MM.1S (cell line): ENCODE measurements around the gene CACNA1C.
A peak's percentile ranks its signal among the peaks of the same experiment; 100 is the strongest.

Experiments
- EZH2 ChIP-seq: fragments of 300-600 bp; sonication (generic); optimal IDR thresholded peaks from 2 replicates; pipeline ENCODE3; 2017; ENCODE audit warnings: low read depth, mild to moderate bottlenecking, antibody characterized with exemption, low read length, mixed read lengths
- EZH2phosphoT487 ChIP-seq: fragments of 300-600 bp; sonication (generic); IDR thresholded peaks from 2 replicates; pipeline ENCODE4 v1.6.1; 2018; ENCODE audit warnings: antibody characterized with exemption, low read length
- TF ChIP-seq, protein P1 (sequence below): fragments of 300-600 bp; sonication (generic); IDR thresholded peaks from 2 replicates; pipeline ENCODE4 v1.5.1; 2016; ENCODE audit warnings: antibody characterized with exemption, low read length, mixed read lengths

DNA sequence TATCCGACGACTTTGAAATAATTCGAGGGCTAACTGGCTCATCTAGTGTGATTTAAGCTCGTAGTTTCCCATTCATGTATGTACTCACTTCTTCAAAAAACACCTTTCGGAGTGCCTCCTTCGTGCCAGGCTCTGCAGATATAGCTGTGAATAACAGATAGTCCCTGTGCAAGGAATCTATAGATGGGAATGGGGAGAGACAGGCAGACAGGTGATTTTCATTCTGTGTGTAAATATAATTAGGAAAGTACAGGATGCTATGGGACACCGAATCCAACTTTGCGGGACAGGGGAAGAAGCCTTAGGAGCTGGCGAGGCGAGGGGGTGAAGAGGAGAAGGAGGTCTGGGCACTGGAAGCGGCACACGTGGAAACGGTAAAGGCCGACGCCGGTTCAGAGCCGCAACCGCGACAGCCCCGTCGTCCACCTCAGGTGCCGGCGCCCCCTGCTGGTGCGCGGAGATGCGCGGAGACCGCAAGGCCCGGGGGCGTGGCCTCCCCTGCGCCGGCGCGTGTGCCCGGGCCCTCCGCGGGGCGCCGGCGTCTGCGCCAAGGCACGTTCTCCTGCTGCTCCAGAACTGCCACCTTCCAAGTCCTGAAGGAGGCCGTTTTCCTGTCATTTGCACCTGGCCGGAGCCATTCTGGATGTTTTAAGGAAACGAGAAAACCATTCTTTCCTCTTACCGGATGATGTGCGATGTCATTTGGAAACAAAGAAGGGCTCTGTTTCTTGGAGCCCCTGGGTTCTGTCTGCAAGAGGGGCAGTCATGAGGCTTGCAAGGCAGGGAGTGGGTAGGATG is 18.0 kb upstream of the CACNA1C start:
- TF ChIP-seq, protein P1, sequence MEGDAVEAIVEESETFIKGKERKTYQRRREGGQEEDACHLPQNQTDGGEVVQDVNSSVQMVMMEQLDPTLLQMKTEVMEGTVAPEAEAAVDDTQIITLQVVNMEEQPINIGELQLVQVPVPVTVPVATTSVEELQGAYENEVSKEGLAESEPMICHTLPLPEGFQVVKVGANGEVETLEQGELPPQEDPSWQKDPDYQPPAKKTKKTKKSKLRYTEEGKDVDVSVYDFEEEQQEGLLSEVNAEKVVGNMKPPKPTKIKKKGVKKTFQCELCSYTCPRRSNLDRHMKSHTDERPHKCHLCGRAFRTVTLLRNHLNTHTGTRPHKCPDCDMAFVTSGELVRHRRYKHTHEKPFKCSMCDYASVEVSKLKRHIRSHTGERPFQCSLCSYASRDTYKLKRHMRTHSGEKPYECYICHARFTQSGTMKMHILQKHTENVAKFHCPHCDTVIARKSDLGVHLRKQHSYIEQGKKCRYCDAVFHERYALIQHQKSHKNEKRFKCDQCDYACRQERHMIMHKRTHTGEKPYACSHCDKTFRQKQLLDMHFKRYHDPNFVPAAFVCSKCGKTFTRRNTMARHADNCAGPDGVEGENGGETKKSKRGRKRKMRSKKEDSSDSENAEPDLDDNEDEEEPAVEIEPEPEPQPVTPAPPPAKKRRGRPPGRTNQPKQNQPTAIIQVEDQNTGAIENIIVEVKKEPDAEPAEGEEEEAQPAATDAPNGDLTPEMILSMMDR, result peak; percentile 89
- no peak for TF ChIP-seq EZH2phosphoT487
- no peak for TF ChIP-seq EZH2
